Measurements from ENCODE around the gene TGFB3.
A peak's percentile ranks its signal among the peaks of the same experiment; 100 is the strongest.
"Not testable (repeated sequence)": the region's sequence is repeated elsewhere in the genome, so short reads cannot be mapped to it uniquely, and the experiment has no call there.

Gene TGFB3
- 6.9 to 8.0 reads per million in 2 donors for total RNA-seq

DNA sequence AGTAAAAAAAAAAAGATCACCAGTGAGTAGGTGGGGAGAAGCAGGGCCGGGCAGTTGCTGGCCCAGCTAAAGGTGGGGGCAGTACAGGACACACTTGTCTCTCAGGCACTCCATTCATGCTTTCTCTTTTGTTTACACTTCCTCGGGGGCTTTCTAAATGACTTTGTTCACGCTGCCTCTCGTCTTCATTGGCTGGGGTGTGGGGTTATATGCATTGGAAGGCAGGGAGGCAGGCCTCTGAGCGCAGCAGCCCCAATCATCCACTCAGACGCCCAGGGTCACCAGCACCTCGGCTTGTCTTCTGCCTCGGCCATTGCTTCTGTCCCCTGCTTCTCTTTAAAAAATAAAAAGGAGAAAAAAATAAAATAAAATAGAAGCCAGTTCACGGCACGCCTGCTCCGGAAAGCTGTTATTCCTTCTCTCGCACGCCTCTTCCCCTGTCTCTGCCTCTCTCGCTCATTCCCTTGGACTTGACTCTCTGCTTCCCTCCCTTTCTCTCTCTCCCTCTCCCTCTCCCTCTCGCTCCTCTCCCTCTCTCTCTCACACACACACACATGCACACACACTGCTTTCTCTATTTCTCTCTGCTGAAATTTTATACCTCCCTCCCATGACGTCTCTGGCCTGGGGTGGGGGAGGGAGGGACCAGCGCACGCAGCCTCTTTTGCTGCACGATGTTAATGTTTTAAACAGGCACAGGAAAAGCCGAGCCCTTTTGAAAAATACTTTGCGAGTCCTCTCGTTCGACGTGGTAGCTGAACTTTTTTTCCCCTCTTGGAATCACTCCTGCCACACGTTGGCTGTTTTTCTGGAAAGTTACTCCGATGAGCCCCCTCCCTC is at the start of gene TGFB3:
TGFB3 (minus strand) TSS at position 570 of the 840 bp plus-strand sequence. CDS start 1,102 bp downstream, outside the sequence.
- DNase-seq = peak; percentile 32

DNA sequence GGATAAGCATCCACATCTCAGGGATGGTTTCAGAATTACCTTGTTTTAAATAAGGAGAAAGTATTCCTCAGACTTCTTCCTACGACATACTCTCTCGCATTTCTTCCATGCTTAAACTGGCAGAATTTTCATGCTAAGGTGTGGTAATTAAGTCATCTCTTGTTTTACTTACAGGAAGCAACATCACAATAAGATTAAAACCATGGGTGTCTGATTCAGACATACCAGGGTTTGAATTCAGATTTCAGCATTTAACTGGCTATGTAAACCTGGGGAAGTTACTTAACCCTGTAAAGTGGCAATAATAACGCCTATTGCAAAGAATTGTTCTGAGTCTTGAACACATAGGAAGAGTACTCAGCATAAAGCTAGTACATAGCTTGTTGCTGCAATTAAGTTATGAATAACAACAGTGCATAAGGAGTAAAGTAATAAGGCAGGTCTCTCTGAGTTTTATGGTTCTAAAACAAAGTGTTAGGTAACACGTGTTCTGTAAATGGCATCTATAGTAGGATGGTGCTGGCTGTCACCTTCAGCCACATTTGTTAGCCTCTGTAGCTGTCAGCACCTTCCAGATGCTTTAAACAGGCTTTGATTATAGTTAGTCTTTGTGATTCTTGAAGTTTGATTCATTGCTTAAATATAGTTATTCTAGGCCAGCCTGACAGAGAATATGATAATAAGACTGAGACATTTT is 42.6 kb upstream of the TGFB3 start:
- no peak for DNase-seq

DNA sequence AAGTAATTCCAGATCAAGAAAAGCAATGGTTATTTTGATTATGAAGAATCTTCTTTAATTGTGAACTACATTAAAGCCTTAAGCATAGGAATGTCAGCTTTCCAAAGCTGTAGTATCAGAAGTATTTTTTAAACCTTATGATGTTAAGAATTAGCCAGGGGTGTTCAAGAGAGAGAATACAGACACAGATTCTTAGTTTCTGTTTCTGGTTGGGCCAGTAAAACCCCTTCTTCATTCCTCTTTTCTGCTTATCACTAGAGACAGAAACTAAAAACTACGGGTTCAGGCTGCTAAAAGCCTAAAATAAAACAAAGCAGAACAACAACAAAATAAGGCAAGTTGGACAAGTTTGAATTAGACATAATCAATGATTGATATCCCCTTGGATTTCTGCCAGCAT is 42.0 kb upstream of the TGFB3 start:
- DNase-seq = no peak

DNA sequence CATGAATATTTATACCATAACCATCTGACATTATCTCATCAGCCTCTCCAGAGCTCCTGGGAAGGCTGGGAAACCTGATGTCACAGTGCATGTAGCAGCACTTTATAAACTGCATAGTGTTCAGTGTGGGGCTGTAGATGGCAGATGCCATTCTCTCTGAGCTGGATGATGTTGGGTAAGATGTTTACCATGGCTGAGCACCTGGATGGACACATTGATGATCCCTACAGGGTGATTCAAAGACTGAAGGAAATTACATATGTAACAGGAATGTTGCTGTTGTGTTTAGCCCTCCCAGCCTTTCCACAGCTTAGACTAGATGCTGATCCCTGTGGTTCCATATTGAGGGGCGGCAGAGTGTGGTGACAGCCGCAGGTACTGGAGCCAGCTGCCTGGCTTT is 41.2 kb upstream of the TGFB3 start:
- no peak for DNase-seq

DNA sequence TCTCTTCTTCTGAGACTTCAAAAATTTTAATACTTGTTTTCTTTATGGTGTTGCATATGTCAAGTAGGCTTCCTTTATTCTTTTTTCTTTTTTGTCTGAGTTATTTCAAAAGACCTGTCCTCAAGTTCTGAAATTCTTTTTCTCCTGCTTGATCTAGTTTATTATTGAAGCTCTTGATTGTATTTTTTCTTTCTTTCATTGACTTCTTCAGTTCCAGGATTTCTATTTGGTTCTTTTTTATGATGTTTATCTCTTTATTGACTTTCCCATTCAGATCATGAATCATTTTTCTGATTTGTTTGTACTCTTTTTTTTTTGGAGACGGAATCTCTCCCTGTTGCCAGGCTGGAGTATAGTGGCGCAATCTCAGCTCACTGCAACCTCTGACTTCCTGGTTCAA is 37.9 kb upstream of the TGFB3 start:
- DNase-seq = no peak

DNA sequence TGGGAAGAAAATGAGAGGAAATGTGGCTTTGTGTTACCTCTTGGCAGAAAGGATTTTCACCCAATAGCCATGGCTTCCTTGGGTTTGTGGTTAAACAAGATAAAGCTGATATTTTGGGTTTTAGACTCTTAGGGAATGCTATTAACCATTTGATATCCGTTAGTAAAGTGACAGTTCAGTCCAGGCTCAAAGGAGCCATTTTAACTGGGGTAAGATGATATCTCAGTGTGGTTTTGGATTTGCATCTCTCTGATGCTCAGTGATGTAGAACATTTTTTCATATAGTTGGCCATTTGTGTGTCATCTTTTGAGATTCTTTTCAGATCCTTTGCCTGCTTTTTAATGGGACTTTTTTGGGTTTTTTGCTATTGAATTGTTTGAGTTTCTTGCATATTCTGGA is 33.9 kb upstream of the TGFB3 start:
- DNase-seq = no peak

DNA sequence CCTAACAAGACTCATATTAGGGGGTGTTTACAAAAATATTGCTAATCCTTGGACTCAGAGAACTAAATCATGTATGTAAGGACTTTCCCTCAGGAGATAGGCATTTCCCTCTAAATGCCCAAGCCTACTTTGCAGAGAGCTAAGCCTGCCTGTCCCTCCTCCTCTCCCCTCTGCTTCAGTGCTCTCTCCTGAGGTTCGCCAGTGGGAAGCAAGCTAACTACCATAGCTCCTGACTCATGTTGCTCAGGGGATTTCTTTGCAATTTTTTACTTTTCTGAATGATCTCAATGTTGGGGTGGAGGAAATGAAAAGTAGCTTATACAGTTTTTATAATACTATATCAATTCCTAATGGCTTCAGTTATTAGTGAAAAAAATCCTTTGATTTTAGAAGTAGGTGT is 33.4 kb upstream of the TGFB3 start:
- no peak for DNase-seq

DNA sequence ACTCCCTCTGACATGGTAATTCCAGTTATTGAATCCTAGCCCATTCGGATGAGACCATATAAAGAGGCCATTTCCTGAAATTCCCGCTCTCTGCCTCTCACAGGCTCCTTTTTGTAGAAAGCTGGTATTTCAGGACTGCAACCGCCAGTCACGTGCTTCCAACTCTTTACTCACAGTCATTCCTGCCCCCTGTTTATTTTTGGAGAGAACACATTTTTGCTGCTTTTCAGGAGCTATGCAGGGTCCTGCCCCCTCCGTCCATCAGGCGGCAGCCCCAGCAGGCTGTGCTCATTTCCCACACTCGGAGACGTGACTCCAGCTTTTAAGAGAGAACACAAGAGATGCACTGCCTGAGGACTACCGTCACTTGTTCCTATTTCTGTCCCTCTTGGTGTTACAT is 30.6 kb upstream of the TGFB3 start:
- no peak for DNase-seq

DNA sequence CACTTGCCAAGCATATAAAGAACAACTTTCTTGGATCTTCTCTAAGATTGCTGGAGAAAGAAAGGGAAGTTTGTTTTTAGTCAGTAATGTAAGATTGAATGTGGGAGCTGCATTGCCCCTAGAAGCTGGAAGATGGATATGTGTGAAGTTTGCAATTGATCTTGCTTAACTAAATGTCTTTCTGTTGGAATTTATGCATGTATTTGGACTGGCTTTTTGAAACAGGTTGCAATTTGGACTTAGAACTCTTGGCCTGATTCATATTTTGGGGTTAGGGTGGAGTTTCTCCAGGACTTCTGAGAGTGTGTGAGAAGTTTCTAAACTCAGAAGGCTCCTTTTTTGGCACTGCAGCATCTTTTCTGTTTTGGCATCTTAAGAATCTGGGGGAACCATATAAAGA is 30.1 kb upstream of the TGFB3 start:
- DNase-seq = no peak

DNA sequence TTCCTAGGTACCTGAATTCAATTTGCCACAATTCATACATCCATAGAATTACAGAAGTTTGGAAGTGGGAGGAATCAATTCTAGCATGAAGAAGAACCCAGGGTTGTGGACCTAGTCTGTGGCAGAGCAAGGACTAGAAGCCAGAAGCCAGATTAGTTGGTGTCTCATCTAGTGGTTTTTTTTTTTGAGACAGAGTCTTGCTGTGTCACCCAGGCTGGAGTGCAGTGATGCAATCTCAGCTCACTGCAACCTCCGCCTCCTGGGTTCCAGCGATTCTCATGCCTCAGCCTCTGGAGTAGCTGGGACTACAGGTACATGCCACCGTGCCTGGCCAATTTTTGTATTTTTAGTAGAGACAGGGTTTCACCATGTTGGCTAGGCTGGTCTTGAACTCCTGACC is 27.8 kb upstream of the TGFB3 start:
- not testable (repeated sequence) for DNase-seq

DNA sequence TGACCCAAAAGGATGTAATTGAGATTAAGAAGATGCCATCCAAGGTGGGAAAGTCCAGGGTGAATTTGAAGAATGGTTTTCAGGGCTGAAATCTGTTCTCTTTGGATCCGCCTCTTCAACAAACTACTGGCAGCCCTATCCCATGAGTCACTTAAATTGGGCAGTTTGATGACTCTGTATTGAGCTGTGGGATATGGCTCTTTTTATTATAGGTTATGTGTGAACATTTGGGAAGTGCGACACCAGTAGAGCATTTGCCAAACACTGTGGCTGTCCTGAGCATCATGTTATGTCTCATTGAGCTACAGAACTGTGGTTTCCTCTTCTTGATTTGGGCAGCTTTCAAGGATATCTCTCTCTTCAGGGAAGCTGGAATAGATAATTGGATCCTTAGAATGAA is 26.1 kb upstream of the TGFB3 start:
- DNase-seq = no peak

DNA sequence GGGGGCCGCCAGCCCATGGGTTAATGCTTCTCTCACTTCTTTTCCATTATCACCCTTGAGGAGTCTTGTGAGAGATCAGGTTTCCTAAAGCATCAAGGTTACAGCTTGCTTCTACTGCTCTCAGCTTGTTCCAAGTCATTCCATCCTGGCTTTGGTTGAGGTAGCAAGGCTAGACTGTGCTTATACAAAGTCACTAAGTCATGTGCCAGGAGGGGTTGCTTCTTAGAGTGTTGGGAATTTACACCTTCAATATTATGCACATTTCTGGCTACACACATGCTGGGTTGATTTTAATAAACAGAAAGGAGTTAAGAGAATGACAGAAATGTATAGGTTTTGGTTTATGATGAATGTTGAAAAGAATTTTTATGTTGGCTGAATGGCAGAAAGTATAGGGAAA is 25.6 kb upstream of the TGFB3 start:
- DNase-seq = no peak

DNA sequence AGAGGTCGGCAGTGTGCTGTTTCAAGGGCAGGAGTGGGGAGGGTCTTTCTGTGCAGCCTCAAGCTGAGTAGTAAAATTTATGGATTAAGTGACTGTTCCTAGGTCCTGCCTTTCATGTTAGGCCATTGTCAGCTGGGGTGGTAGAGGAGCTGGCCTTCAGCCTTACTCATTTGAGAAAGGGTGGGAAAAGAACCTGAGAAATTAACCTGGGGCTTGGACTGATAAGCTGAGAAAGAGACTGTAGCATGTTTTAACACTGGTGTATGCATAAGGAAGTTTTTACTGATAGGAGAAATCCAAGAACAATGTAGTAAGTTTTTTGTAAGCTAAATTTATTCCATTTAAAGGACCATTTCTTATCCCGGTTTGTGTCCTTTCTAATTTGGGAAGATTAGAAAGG is 24.5 kb upstream of the TGFB3 start:
- no peak for DNase-seq

DNA sequence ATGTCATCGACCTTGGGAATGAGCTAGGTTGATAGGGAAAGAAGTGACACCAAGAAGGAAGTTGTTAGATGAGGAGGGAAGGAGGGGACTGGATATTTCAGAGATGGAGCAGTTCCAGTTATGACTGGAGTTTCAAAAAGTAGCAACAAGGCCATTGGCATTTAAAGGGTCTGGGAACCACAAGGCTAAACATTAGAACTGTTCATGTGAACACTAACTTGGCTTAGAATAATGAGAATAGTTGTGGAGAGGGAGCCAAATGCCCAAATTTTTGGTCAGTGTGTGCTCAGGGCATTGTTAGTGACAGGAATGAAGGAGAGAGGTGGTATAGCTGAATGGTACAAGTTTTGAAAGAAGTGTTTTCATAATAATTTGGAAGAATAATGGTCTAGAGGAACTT is 20.6 kb upstream of the TGFB3 start:
- DNase-seq = no peak

DNA sequence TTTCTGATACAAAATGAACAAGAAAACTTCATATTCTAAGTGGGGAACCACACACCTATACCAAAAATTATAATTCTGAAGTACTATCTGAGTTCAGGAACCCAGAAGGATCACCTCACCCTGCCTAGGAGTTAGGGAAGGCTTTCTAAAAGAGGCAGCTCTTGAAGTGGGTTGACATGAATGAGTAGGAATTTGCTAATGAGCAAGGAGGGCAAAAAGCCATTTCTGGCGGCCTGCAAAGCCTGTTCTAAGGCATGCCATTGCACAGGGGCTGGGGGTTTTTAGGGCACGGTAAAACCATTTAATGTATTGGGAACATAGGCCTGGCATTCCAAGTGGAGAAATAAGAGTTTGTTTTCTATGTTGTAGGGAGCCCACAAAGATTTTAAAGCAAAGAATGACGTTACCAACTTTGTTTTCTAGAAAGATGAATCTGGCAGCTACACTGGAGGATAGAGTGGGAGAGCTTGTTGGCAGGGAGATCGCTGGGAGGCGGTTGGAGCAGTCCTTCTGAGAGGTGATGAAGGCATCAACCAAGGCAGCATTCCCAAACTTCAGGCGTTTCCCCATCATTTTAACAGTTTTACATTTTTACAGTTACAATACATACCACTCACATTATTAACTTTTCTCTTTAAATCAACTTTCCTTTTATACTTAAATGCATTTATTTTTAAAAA is 17.9 kb upstream of the TGFB3 start:
- no peak for DNase-seq

DNA sequence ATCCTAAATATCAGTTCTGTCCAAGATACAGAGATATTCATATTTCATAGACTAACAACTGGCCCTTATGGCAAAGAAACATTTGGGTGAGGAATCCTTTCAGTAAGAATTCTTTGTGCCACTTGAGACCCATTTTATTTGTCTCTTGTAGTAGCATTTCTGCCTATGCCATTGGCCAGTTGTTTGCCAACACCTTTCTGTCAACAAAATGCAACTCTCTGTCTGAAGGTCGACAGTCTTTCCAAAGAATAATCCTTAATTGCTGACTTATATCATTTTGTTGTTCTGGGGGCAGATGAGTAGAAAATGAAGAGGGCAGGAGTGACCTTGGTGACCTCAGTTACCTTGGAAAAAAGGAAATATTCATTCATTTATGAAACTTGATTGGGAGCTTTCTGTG is 14.7 kb upstream of the TGFB3 start:
- no peak for DNase-seq

DNA sequence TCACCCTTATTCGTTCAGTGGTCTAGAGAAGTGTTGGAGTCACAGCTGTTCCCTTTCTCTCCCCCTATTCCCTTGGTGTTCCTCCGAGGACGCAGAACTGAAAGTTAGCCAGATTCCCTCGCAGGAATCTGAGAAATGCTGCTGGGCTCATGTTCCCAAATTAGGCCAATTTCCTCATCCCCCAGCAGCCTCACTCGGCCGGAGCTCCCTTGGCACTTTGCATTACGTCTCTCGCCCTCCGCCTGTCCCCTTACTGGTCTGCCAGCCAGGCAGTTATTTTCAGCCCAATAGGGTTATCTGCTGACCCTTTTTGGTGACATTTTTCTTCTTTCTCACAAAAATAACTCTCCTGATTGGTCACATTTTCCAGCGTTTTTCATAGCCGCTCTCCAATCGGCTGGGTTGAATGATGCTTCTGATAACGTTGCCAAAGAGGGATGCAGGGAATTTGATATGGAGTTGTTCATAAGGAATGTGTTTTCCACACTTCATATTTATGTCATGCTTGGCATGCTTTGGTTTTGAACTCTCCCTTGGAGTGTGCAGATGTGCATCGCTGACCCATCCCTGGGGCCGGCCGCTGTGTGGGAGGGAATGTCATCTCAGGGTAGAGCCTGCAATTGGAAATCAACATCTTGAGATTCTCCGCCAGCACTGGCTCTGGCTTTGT is 13.7 kb upstream of the TGFB3 start:
- DNase-seq = no peak

DNA sequence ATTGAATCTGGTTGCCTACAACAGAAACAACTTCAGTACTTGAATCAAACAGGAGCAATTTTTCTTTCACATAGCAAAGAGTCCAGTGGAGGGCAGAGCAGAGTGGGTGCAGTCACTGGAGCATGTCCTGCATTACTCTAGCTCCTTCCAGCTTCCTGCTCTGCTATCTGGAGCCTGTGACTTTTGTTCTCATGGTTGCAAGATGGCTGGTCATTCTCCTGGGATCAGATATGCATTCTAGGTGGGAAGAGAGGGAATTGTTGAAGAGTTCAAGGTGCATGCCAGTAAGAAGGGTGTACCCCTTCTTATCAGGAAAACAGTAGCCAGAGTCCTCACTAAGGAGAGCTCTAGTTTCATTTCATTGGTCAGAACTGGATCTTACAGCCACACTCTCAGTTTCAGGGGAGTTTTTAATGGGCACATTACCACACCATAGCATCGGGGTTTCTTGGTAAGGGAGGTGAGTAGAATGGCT is 11.8 kb upstream of the TGFB3 start:
- no peak for DNase-seq

DNA sequence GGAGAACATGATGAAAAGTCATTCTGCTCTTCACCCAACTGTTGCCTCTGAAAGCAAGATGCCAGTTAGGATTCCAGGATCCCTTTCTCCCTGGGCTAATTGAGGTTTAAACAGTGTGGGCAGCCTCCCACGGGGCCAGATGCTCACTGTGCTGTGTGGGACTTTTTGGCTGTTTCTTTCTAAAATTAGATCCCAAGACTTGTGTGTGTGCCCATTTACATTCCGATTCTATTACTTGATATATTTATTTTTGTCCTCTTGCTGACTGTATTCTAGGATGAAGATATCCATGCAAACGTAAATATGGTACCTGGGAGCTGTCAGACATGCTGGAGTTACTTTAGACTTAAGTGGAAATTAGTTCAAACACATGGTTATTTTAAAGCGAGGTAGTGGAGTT is 10.0 kb upstream of the TGFB3 start:
- no peak for DNase-seq

DNA sequence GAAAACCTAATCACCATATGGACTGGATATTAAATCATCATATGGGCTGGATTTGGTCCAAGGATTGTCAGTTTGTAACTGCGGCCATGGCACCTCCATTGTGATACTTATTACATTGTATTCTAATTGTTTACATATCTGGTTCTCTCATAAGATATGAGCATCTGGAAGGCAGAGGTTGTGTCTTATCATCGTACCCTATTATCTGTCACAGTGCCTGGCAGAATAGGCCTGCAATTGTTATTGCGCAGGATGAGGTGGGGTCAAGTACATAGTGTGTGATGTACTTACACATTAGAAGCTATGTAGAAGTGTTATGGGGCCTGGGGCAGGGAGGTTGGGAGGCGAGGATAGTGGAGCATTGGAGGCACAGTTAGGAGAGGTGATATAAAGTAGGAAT is 8.5 kb upstream of the TGFB3 start:
- no peak for DNase-seq

DNA sequence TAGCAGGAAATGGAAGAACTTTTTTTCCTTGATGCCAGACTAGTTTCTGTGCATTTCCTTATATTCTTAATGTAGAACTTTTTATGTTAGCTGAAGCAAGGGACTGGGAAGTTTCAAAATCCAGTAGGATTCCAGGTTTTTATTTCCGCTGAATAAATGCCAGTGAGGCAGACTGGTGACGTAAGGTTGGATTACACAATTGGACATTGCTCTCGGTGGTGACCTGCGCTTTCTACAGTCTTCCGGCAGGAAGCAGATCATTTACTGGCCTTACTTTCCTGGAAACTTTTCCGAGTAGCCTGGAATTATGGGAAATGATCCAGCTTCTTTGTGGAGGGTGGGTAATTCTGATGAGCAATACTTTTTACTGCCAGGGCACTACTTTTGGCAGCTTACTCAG is 7.3 kb upstream of the TGFB3 start:
- no peak for DNase-seq

DNA sequence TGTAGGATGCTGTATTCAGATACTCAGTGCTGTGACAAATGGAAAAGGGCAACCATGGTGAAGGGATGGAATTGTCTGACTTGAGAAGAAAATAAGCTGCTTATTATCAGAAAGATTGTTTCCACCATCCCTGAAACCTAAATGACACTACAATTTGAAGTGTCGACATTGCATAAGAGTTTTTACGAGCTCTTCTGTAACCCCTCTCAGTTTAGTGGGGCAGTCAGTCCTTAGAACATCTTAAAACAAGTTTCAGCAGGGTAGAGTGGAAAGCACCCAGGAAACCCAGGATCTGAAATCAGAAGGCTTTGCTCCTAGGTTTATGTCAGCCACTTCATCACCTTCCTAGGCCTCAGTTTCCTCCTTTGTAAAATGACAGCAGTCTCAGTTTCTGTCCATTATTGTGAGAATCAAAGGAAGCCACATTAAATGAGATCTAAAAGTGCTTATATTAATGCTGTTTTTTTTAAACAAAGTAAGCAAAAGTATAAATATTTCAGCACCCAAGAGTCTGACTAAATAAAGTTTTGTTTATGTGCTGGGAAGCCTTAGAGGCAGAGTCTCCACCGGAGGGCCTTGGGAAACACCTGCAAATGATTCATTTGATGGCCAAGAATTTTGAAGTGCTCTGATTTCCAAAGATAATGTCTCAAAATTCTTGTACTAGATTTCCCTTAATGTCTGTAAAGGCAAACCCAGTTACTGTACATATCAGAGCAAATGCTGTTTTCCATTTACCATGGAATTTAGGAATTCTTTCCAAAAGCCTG is 5.6 kb upstream of the TGFB3 start:
- DNase-seq = no peak

DNA sequence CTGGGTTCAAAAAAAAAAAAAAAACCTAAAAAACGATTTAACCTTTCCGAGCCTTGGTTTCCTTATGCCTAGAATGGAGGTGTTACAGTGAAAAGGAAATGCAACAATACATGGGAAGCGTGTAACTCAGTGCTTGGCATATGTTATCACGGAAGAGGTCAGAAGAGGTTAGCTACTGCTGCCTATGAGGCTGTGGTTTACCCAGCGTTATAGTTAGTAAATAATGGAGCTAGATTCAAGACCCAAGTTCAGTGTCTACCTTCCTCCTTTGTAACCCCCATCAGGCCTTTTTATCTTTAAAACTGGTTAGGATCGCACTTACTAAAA is 4.6 kb upstream of the TGFB3 start:
- DNase-seq = no peak
